Measurements from ENCODE around the gene CHST15. TPM values are rescaled to one million over a fixed set of nuclear protein-coding genes. Genes with fewer than 3 reads are reported as not detected.

The CHST15 gene
- total RNA-seq, 2 donors from 2014 or later = 18.5 to 21.5 TPM

DNA sequence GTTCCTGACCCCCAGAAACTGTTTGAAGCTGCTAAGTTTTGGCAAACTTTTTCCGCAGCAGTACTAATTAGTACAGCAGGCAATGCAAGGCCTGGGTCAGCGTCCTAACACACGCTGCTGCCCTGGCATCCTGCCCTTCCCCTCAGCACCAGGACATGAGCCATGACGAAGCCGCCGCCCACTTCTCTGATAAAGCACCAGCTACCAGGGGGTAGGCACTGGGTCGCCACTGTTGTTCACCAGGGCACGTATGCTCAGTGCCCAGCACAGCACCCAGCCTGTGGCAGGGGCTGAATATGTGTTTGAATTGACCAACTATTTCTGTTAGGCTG is 59.5 kb downstream of the CHST15 start:
- TF ChIP-seq, protein P1, sequence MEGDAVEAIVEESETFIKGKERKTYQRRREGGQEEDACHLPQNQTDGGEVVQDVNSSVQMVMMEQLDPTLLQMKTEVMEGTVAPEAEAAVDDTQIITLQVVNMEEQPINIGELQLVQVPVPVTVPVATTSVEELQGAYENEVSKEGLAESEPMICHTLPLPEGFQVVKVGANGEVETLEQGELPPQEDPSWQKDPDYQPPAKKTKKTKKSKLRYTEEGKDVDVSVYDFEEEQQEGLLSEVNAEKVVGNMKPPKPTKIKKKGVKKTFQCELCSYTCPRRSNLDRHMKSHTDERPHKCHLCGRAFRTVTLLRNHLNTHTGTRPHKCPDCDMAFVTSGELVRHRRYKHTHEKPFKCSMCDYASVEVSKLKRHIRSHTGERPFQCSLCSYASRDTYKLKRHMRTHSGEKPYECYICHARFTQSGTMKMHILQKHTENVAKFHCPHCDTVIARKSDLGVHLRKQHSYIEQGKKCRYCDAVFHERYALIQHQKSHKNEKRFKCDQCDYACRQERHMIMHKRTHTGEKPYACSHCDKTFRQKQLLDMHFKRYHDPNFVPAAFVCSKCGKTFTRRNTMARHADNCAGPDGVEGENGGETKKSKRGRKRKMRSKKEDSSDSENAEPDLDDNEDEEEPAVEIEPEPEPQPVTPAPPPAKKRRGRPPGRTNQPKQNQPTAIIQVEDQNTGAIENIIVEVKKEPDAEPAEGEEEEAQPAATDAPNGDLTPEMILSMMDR (IDR thresholded peaks at IDR 0.05) = no peak
- TF ChIP-seq POLR2A (IDR thresholded peaks at IDR 0.05) = no peak
- no peak for ATAC-seq
- no peak overlapping the region for H3K27ac ChIP-seq
- 53 to 54% methylated on average over 3 to 8 of the region's 8 CpGs for WGBS, 2 donors
- no peaks in the 10 kb centered on the region for H3K9me3 ChIP-seq
- peak in 1 of 4 donors; percentile 30 for DNase-seq
- H3K36me3 ChIP-seq (replicated peaks in 1 of 2; ENCODE audit: insufficient read depth in 1 of 2, low read depth in 2 of 2) = no peaks in the 10 kb centered on the region
- H3K4me1 ChIP-seq = no peaks in the 10 kb centered on the region
- H3K4me3 ChIP-seq = no peak overlapping the region
- intact Hi-C loops (cut with DNase I) = no loop called here
- H3K27me3 ChIP-seq = no peaks in the 10 kb centered on the region

DNA sequence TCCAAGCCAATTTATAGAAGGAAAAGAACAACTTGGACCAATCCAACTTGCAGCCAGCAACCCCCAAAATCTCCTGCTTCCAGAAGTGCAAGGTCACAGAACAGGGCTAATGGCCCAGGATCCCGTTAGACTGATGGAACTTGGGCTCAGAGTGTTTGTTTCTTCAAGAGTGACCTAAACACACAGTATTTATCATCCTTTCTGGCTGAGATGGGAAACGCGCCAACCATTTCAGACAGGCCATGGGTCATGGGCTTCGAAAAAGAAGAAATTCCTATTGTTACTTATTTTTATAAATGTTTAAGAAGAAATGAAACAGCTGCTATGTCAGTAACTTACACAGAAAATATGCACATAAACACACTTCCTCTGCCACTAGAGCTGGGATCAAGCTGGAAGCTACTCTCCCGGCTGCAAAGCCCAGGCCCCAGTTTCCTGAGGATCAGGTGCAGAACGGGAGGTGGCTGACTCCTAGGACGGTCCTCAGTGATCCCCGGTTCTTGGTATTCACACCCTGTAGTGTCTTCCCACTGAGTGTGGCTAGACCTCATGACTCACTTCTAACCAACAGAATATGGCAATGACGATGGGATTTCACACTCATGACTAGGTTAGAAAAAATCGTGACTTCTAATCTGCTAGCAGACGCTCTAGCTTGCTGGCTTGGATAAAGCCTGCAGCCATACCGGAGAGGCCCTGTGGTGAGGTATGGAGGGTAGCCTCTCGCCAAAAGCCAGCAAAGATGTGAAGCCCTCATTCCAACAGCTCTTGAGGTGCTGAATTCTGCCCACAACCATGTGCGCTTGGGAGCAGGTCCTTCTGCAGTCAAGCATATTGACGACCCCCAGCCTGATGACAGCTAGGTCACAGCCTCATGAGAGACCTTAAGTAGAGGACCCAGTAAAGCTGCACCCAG is 60.2 kb downstream of the CHST15 start:
- Histone ChIP-seq H3K4me1 (no peaks in the 10 kb centered on the region), H3K27me3 (no peaks in the 10 kb centered on the region), H3K4me3 (no peak overlapping the region), H3K27ac (no peak overlapping the region), H3K9me3 (no peaks in the 10 kb centered on the region), H3K36me3 (replicated peaks in 1 of 2; ENCODE audit: insufficient read depth in 1 of 2, low read depth in 2 of 2) (no peaks in the 10 kb centered on the region)
- WGBS, 2 donors = 36 to 41% methylated on average over 8 to 15 of the region's 15 CpGs
- intact Hi-C loops (cut with DNase I) = no loop called here
- TF ChIP-seq POLR2A (IDR thresholded peaks at IDR 0.05) = no peak
- TF ChIP-seq, protein P1 (IDR thresholded peaks at IDR 0.05) = no peak
- peak; percentile 22 for ATAC-seq
- peak in 1 of 4 donors; percentile 27 for DNase-seq

DNA sequence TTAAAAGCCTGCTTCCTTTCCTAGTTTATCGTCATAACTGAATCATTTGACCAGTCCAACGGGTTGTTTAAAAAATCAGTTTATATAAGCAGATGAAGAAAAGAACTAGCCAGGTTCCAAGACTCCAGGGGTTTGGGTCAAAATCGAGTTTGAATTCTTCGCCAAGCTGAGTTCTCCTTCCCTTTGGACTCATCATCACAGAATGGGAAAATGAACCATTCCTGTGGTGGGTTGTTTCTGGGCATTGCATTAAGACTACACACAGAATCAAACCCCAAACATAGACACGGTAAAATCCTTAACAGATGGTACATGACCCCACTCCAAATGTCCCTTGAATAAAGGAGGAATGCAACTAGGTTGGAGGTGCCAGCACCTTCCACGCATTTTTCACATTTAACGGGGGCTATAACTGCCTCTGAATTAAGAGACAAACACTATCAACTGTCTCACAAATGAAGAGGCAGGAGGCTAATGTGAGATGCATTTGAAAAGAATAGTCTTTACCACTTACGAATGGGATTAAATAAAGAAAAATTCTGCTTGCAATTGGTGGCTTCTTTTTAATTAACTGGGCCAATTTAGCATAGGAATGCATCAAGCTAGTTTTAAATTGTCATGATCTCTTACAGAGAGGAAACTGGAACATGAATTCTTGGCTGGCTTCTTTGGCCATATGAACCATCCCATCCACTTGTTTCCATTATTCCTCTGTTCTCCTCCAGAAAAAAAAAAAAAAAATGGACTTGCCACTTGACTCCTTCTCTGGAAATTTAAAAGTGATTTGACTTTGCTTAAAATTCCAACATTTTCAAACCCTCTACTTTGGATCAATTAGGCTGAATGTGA is 61.1 kb downstream of the CHST15 start:
- no peak for ATAC-seq
- DNase-seq = no peak
- H3K4me1 ChIP-seq = no peaks in the 10 kb centered on the region
- H3K27me3 ChIP-seq = no peaks in the 10 kb centered on the region
- no peaks in the 10 kb centered on the region for H3K9me3 ChIP-seq
- 63 to 67% methylated on average over 8 of the region's 8 CpGs for WGBS, 2 donors
- H3K4me3 ChIP-seq = no peak overlapping the region
- TF ChIP-seq POLR2A (IDR thresholded peaks at IDR 0.05) = no peak
- TF ChIP-seq, protein P1 (IDR thresholded peaks at IDR 0.05) = no peak
- H3K27ac ChIP-seq = no peak overlapping the region
- H3K36me3 ChIP-seq (replicated peaks in 1 of 2; ENCODE audit: insufficient read depth in 1 of 2, low read depth in 2 of 2) = no peaks in the 10 kb centered on the region
- intact Hi-C loops (cut with DNase I) = no loop called here

DNA sequence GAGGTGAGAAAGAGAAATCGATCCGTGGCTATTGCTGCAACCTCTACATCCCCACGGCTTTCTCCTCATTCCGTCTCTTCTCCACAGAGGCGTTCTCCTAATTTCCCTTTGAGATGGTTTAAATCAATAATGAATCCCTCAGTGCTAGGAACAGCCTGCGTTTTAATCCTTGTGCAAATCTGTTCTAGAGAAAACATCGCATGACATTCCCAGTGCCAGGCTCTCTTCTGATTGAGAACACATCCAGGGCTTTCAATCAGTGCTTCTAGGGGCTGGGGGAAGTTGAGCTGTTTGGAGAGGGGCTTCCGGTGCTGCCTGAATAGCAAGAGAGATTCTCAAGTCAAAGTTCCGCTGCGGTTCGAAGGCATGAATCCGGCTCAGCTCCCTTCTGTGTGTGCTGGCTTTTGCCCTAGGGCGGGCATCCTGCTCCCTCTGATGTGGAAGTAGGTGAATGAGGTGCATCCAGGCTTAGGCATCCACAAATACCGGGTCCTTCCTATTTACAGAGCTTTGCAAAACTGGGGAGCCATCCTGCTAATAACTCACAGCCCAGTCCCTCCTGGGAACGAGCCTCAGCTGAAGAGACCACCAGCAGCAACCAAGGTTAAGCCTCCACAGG is 62.8 kb downstream of the CHST15 start:
- H3K4me3 ChIP-seq = no peak overlapping the region
- H3K27ac ChIP-seq = no peak overlapping the region
- H3K27me3 ChIP-seq = no peaks in the 10 kb centered on the region
- H3K9me3 ChIP-seq = no peaks in the 10 kb centered on the region
- ATAC-seq (no peak), DNase-seq (no peak)
- TF ChIP-seq, protein P1 (IDR thresholded peaks at IDR 0.05) = no peak
- no peak for TF ChIP-seq POLR2A (IDR thresholded peaks at IDR 0.05)
- WGBS, 2 donors = 63 to 75% methylated on average over 12 to 15 of the region's 15 CpGs
- no peaks in the 10 kb centered on the region for H3K4me1 ChIP-seq
- no peaks in the 10 kb centered on the region for H3K36me3 ChIP-seq (replicated peaks in 1 of 2; ENCODE audit: insufficient read depth in 1 of 2, low read depth in 2 of 2)
- intact Hi-C loops (cut with DNase I) = no loop called here
